T-cell (primary cell): Measurements from ENCODE around the gene HOOK2. TPM values are rescaled to one million over a fixed set of nuclear protein-coding genes. Genes with fewer than 3 reads are reported as not detected.

Source experiments
- ATAC-seq, 4 experiments: fragments of 200-7000 bp in 3 of 4; fragments of 150-1000 bp in 1 of 4; cut with Tn5 transposase; replicated peaks in 1 of 4; 1 replicate in 3 of 4; 2 replicates in 1 of 4; pipeline ENCODE4 v1.10.0; 2021; ENCODE audit warnings: moderate library complexity in 3 of 4, mild to moderate bottlenecking in 2 of 4, moderate number of reproducible peaks in 1 of 4
- CTCF ChIA-PET, 2 donors: fragments of 300-600 bp; sonication (Branson Sonifier 250); formaldehyde crosslinking; loops; one replicate each; lab custom pipeline; 2022; ENCODE audit warnings: antibody characterized with exemption in 2 of 2; lab: Charles Lee
- POLR2A ChIA-PET, 2 donors: fragments of 300-600 bp; sonication (Branson Sonifier 250); formaldehyde crosslinking; loops; one replicate each; lab custom pipeline; 2022; ENCODE audit warnings: antibody characterized with exemption in 2 of 2; lab: Charles Lee
- DNase-seq, 35 experiments: peaks; one replicate each; pipeline versions ENCODE4 v3.0.0 to v3.0.0-alpha.2; 2013 to 2023
- H3K27ac ChIP-seq: one replicate; pipeline ENCODE4 v1.5.1; 2013; ENCODE audit warnings: low read length
- H3K27me3 ChIP-seq, 2 experiments: replicated peaks in 1 of 2; 1 replicate in 1 of 2; 2 replicates in 1 of 2; pipeline versions ENCODE4 v1.6.1 to v1.7.0; 2013; ENCODE audit warnings: low read length in 1 of 2, mixed read lengths in 1 of 2; ENCODE audit not compliant: control insufficient read depth in 2 of 2, insufficient read depth in 2 of 2; ENCODE audit errors: extremely low read depth in 1 of 2
- H3K36me3 ChIP-seq, 2 donors: 1 replicate in 1 of 2; 2 replicates in 1 of 2; pipeline versions ENCODE4 v1.6.1 to v1.7.0; 2013; ENCODE audit warnings: low read length in 1 of 2; ENCODE audit not compliant: control insufficient read depth in 2 of 2, insufficient read depth in 1 of 2; ENCODE audit errors: extremely low read depth in 1 of 2
- H3K4me1 ChIP-seq, 2 experiments: 1 replicate in 1 of 2; 2 replicates in 1 of 2; pipeline versions ENCODE4 v1.6.1 to v1.7.0; 2013; ENCODE audit warnings: low read length in 2 of 2, mixed read lengths in 1 of 2; ENCODE audit not compliant: insufficient read depth in 2 of 2, control insufficient read depth in 1 of 2; ENCODE audit errors: extremely low read depth in 1 of 2
- H3K4me3 ChIP-seq, 2 donors: 1 replicate in 1 of 2; 2 replicates in 1 of 2; pipeline versions ENCODE4 v1.5.1 to v1.7.0; 2013; ENCODE audit warnings: mild to moderate bottlenecking in 2 of 2, low read length in 1 of 2, moderate library complexity in 1 of 2; ENCODE audit not compliant: control insufficient read depth in 1 of 2; ENCODE audit errors: extremely low read depth in 1 of 2
- H3K9me3 ChIP-seq: 2 replicates; pipeline ENCODE4 v1.7.0; 2013
- H3K27ac Mint-ChIP-seq, 2 donors: one replicate each; pipeline ENCODE4 v1.8.0; 2020 to 2021; ENCODE audit warnings: mild to moderate bottlenecking in 2 of 2, mixed read lengths in 2 of 2
- H3K27me3 Mint-ChIP-seq, 2 donors: one replicate each; pipeline ENCODE4 v1.8.0; 2021 to 2022; ENCODE audit warnings: mixed read lengths in 2 of 2
- H3K36me3 Mint-ChIP-seq: one replicate; pipeline ENCODE4 v1.8.0; 2021; ENCODE audit warnings: mixed read lengths
- H3K4me1 Mint-ChIP-seq, 3 donors: one replicate each; pipeline ENCODE4 v1.8.0; 2020 to 2022; ENCODE audit warnings: mixed read lengths in 3 of 3, mild to moderate bottlenecking in 1 of 3
- H3K4me3 Mint-ChIP-seq, 3 donors: one replicate each; pipeline ENCODE4 v1.8.0; 2020 to 2022; ENCODE audit warnings: mild to moderate bottlenecking in 3 of 3, mixed read lengths in 3 of 3, moderate library complexity in 3 of 3
- H3K9me3 Mint-ChIP-seq, 3 donors: one replicate each; pipeline ENCODE4 v1.8.0; 2020 to 2022; ENCODE audit warnings: mixed read lengths in 3 of 3
- WGBS: methylation state at CpG from one replicate; pipeline ENCODE4 v1.1.5; 2013; ENCODE audit warnings: missing lambda C conversion rate; ENCODE audit not compliant: insufficient coverage; 5-methylcytosine and 5-hydroxymethylcytosine counted together
- total RNA-seq, 35 experiments: library from RNA in 6 of 35; stranded (reverse) in 6 of 35; fragments of 120-200 nt in 1 of 35; gene quantifications; one replicate each; pipeline versions ENCODE4 v1.2.1 to v1.2.4 and lab custom pipeline; 2013 to 2026

Gene HOOK2
- total RNA-seq, 5 donors from 2014 or later (not counting 1 experiment from before 2014, with no cell fraction given) = 19.7 to 26.6 (median 22.8) TPM

DNA sequence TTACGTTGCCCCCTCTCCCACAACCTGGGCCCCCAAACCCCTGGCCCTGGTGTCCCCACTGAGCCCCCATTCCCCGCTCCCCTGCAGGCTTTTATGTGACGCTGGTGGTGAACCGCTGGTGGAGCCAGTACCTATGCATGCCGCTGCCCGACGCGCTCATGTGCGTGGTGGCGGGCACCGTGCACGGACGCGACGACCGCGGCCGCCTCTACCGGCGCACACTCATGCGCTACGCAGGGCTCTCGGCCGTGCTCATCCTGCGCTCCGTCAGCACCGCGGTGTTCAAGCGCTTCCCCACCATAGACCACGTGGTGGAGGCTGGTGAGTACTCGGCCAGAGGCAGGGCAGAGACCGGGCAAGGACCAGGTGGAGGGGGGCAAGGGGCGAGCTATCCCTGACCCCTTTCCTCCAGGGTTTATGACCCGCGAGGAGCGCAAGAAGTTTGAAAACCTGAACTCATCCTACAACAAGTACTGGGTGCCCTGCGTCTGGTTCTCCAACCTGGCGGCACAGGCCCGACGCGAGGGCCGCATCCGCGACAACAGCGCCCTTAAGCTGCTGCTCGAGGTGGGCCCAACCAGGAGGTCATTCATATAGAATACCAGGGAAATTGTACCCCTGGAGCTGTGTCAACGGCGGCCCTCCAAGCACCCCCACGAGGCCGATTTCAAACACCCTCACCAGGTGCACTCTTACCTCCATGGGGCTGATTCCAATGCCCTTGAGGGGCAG is 20.7 kb downstream of the HOOK2 start:
- POLR2A ChIA-PET = interaction anchor here in 1 of 2 donors (0.7 kb wide), 1 partner anchor 130 kb away, joined by 12 read pairs; no protein-coding TSS in a partner anchor
- 67% methylated on average over 42 of the region's 50 CpGs for WGBS
- no peaks in the 10 kb centered on the region for H3K9me3 Mint-ChIP-seq
- DNase-seq (no peak), ATAC-seq (no peak)
- CTCF ChIA-PET = no interaction called here
- Histone ChIP-seq H3K4me3 (no peak overlapping the region), H3K9me3 (no peaks in the 10 kb centered on the region), H3K27ac (no peak overlapping the region), H3K4me1 (peaks cover 0 to 18% of the 10 kb centered on the region in 2 experiments), H3K27me3 (peaks cover 0 to 74% of the 10 kb centered on the region in 2 experiments), H3K36me3 (no peaks in the 10 kb centered on the region)
- no peaks in the 10 kb centered on the region for H3K36me3 Mint-ChIP-seq
- no peak overlapping the region for H3K27ac Mint-ChIP-seq
- no peak overlapping the region for H3K4me3 Mint-ChIP-seq
- peaks cover 28 to 43% of the 10 kb centered on the region in 2 donors for H3K27me3 Mint-ChIP-seq
- peaks cover 4 to 15% (median 7%) of the 10 kb centered on the region in 3 donors for H3K4me1 Mint-ChIP-seq

DNA sequence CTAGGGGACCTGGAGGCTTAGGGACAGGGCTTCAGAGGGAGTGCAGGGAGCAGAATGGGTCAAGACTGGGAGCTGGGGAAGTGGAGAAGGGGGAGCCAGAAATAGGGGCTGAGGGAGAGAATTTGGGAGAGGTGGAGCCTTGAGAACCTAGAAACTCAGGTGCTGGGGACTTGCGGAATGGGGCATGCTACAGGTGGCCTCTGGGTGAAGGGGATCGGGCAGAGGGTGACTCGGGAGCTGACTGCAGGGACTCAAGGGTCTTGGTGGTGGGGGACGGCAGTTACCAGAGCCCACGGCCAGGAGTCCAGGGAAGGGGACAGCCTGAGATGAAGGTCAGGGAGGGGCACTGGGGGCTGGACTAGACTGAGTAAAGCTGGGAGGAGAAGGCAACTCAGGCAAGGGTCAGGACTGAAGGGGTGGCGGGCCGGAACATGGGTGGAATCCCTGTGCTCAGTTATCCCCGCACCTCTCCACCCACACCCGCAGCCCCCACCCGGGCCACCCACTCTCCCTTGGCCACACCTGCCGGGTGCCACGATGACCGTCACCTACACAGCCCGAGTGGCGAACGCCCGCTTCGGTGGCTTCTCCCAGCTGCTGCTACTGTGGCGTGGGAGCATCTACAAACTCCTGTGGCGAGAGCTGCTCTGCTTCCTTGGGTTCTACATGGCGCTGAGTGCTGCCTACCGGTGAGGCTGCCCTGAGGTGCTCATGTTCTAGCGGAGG is 23.1 kb downstream of the HOOK2 start:
- H3K4me3 ChIP-seq = no peak overlapping the region
- DNase-seq (no peak), ATAC-seq (no peak)
- no peaks in the 10 kb centered on the region for H3K9me3 ChIP-seq
- peaks cover 12% of the 10 kb centered on the region for H3K36me3 Mint-ChIP-seq
- H3K9me3 Mint-ChIP-seq = peaks cover 5 to 6% (median 5%) of the 10 kb centered on the region in 3 donors
- 74% methylated on average over 15 of the region's 23 CpGs for WGBS
- ChIA-PET CTCF (interaction anchor here in 1 of 2 donors (0.6 kb wide), 2 partner anchors 11 to 1077 kb away, joined by 3 to 4 read pairs; no protein-coding TSS in a partner anchor), POLR2A (no interaction called here)
- H3K27ac ChIP-seq = no peak overlapping the region
- H3K36me3 ChIP-seq = peaks cover 6 to 11% of the 10 kb centered on the region in 2 donors
- H3K4me3 Mint-ChIP-seq = no peak overlapping the region
- peaks cover 26 to 44% of the 10 kb centered on the region in 2 donors for H3K27me3 Mint-ChIP-seq
- H3K27me3 ChIP-seq = peaks cover 0 to 68% of the 10 kb centered on the region in 2 experiments
- peaks cover 0 to 11% of the 10 kb centered on the region in 2 experiments for H3K4me1 ChIP-seq
- H3K4me1 Mint-ChIP-seq = peaks cover 4 to 12% (median 7%) of the 10 kb centered on the region in 3 donors
- H3K27ac Mint-ChIP-seq = peak overlapping the region in 1 of 2 donors; percentile 31

DNA sequence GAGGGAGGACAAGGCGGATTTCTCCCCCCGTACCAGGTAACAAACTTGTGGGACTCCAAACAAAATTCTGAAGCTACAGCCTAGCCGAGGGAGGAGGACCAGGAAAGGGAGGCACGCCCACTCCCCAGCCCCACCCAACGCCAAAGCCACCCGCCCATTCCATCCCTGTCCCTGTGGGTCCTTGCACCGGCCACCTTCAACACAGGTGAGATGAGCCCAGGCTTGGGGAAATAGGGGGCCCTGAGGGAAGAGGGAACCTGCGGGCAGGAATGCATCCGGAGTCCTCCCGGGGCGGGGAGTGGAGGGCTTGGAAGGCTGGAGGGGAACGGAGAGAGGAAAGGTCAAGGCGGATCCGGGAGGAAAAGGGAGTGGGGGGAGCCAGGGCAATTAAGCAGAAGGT is 23.7 kb downstream of the HOOK2 start, which contains the start of gene BEST2:
Gene BEST2 (plus strand): TSS at position 157 of the 400 bp plus-strand sequence. CDS start 802 bp downstream, outside the sequence.
- Histone ChIP-seq H3K27ac (no peak within 1 kb of the TSS), H3K27me3 (peaks cover 0 to 62% of the 10 kb centered on the region in 2 experiments), H3K4me1 (peaks cover 0 to 11% of the 10 kb centered on the region in 2 experiments), H3K36me3 (peaks cover 9 to 15% of the 10 kb centered on the region in 2 donors), H3K9me3 (no peaks in the 10 kb centered on the region), H3K4me3 (no peak within 1 kb of the TSS)
- H3K9me3 Mint-ChIP-seq = peaks cover 5 to 6% (median 5%) of the 10 kb centered on the region in 3 donors
- ChIA-PET POLR2A (no interaction called here), CTCF (no interaction called here)
- H3K36me3 Mint-ChIP-seq = peaks cover 18% of the 10 kb centered on the region
- no peak within 1 kb of the TSS for H3K4me3 Mint-ChIP-seq
- peaks cover 26 to 44% of the 10 kb centered on the region in 2 donors for H3K27me3 Mint-ChIP-seq
- peaks cover 4 to 12% (median 7%) of the 10 kb centered on the region in 3 donors for H3K4me1 Mint-ChIP-seq
- peak within 1 kb of the TSS in 1 of 2 donors; percentile 31 for H3K27ac Mint-ChIP-seq
- ATAC-seq (no peak), DNase-seq (no peak)
- WGBS = 66% methylated on average over 7 of the region's 14 CpGs

DNA sequence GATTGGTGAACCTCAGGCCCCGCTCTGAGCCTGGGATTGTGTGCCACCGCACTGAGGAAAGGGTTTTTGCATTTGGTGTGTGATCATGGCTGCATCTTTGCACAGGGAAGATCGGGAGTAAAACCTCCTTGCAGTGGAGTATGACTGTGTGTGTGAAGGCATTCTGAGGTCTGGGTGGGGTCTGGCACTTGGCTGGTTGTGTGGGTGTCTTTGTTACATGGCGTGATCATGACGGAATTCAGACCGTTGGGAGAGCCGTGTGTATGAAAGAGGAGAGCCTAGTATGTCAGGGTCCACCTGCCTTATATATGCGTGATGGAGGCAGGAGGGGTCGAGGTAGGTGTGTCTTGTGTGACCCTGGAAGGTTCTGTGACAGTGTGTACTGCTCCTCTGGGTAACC is 24.5 kb downstream of the HOOK2 start:
- Mint-ChIP-seq H3K27me3 (peaks cover 21 to 39% of the 10 kb centered on the region in 2 donors), H3K27ac (no peak overlapping the region), H3K4me3 (no peak overlapping the region), H3K9me3 (peaks cover 5 to 6% (median 5%) of the 10 kb centered on the region in 3 donors), H3K36me3 (peaks cover 20% of the 10 kb centered on the region), H3K4me1 (peaks cover 4 to 9% (median 7%) of the 10 kb centered on the region in 3 donors)
- peaks cover 10 to 20% of the 10 kb centered on the region in 2 donors for H3K36me3 ChIP-seq
- no peak overlapping the region for H3K27ac ChIP-seq
- DNase-seq = no peak
- no peak overlapping the region for H3K4me3 ChIP-seq
- WGBS = 79% methylated on average over 7 of the region's 9 CpGs
- peaks cover 0 to 55% of the 10 kb centered on the region in 2 experiments for H3K27me3 ChIP-seq
- ChIA-PET POLR2A (no interaction called here), CTCF (no interaction called here)
- H3K9me3 ChIP-seq = no peaks in the 10 kb centered on the region
- H3K4me1 ChIP-seq = peaks cover 0 to 11% of the 10 kb centered on the region in 2 experiments
- no peak for ATAC-seq

DNA sequence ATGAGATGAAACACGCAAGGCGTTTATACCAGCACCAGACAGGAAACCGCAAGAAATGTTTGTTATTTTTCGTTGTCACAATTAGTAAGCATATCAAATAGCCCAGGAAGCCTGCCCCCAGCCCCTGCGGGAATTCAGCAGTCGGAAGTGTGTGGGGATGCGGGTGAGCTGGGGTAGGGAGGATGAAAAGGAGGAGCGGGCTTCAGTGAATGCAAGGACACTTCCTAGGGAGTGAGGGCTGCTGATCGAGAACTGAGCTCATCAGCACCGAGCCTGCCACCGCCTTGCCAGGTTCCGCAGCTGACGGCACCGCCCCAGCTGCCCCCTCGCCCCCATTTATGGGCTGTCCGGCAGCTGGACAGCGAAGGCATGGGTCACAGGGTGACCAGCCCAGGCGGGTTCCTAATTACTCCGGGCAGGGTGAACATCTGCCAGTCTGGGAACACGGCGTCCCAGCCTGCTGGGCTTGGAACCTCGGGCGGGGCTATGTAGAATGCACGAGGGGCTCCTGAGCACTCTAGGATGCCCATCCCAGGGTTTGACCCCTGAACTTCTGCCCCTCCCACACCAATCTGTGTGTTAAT is 25.3 kb downstream of the HOOK2 start:
- H3K27ac ChIP-seq = no peak overlapping the region
- H3K4me3 Mint-ChIP-seq = peak overlapping the region in 1 of 3 donors; percentile 27
- peaks cover 5 to 6% (median 5%) of the 10 kb centered on the region in 3 donors for H3K9me3 Mint-ChIP-seq
- POLR2A ChIA-PET = no interaction called here
- H3K4me1 Mint-ChIP-seq = peaks cover 4 to 9% (median 7%) of the 10 kb centered on the region in 3 donors
- H3K4me3 ChIP-seq = no peak overlapping the region
- H3K4me1 ChIP-seq = peaks cover 0 to 11% of the 10 kb centered on the region in 2 experiments
- H3K27me3 Mint-ChIP-seq = peaks cover 21 to 33% of the 10 kb centered on the region in 2 donors
- CTCF ChIA-PET = no interaction called here
- H3K36me3 ChIP-seq = peaks cover 13 to 28% of the 10 kb centered on the region in 2 donors
- peaks cover 0 to 47% of the 10 kb centered on the region in 2 experiments for H3K27me3 ChIP-seq
- WGBS = 43% methylated on average over 13 of the region's 24 CpGs
- peaks cover 27% of the 10 kb centered on the region for H3K36me3 Mint-ChIP-seq
- DNase-seq (no peak), ATAC-seq (peak in 3 of 4 experiments; percentile 31 to 41 (median 39))
- H3K9me3 ChIP-seq = no peaks in the 10 kb centered on the region
- H3K27ac Mint-ChIP-seq = peak overlapping the region in 1 of 2 donors; percentile 29

DNA sequence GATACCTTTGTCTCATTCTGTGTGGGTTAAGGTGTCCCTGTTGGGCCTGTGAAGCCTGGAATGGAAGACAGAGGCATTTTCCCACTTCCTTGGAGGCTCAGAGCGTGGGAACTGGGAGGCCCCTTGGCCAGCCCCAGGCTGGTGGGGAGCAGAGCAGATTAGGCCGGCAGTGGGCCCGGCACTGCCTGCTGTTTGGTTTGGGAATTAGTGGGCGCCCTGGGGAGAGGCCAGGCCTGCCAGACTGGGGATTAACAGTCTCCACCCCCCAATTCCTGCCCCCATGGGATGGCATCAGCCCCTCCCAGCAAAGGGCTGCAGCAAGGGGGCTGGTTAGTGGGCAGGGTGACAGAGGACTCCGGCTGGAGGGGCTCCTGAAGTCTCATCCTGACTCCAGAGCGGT is 26.9 kb downstream of the HOOK2 start:
- Mint-ChIP-seq H3K36me3 (peaks cover 34% of the 10 kb centered on the region), H3K4me3 (no peak overlapping the region), H3K9me3 (peaks cover 5 to 6% (median 5%) of the 10 kb centered on the region in 3 donors), H3K4me1 (peaks cover 4 to 9% (median 7%) of the 10 kb centered on the region in 3 donors), H3K27ac (no peak overlapping the region), H3K27me3 (peaks cover 19 to 22% of the 10 kb centered on the region in 2 donors)
- peaks cover 13 to 39% of the 10 kb centered on the region in 2 donors for H3K36me3 ChIP-seq
- ATAC-seq = no peak
- H3K4me3 ChIP-seq = no peak overlapping the region
- CTCF ChIA-PET = no interaction called here
- H3K27ac ChIP-seq = no peak overlapping the region
- peaks cover 0 to 11% of the 10 kb centered on the region in 2 experiments for H3K4me1 ChIP-seq
- peaks cover 0 to 34% of the 10 kb centered on the region in 2 experiments for H3K27me3 ChIP-seq
- no peaks in the 10 kb centered on the region for H3K9me3 ChIP-seq
- POLR2A ChIA-PET = no interaction called here
- DNase-seq = no peak
- 100% methylated on average over 1 of the region's 6 CpGs for WGBS
